ENCODE results near the gene CYP2W1. TPM values are rescaled to one million over a fixed set of nuclear protein-coding genes. Genes with fewer than 3 reads are reported as not detected.

The CYP2W1 gene
- total RNA-seq, 2 donors from 2014 or later: 1.2 to 3.6 TPM

- intact Hi-C loops (cut with DNase I, micrococcal nuclease): no loop called here
- DNase-seq: no peak
These were observed 21.3 kb downstream of the CYP2W1 start for GRCh38 chr7:1004018-1004852.

GRCh38 chr7:1005303-1005702 is 22.3 kb downstream of the CYP2W1 start:
- no peak for DNase-seq
- intact Hi-C loops (cut with DNase I, micrococcal nuclease): no loop called here
- ATAC-seq: no peak

More at GRCh38 chr7:1004018-1004852, 21.3 kb downstream of the CYP2W1 start:
- no peak for ATAC-seq

- intact Hi-C loops (cut with DNase I, micrococcal nuclease): no loop called here
- ATAC-seq: peak; percentile 96
- DNase-seq: peak; percentile 64 to 85
These were observed 24.9 kb downstream of the CYP2W1 start for GRCh38 chr7:1007901-1008300.

- no peak for ATAC-seq
- no peak for DNase-seq
- intact Hi-C loops (cut with DNase I, micrococcal nuclease): no loop called here
These were observed 25.9 kb downstream of the CYP2W1 start for GRCh38 chr7:1008733-1009363.

- ATAC-seq (no peak), DNase-seq (no peak)
- intact Hi-C loops (cut with DNase I, micrococcal nuclease): no loop called here
These were observed 26.8 kb downstream of the CYP2W1 start for GRCh38 chr7:1009747-1010146.

GRCh38 chr7:1010226-1010625 is 27.2 kb downstream of the CYP2W1 start:
- intact Hi-C loops (cut with DNase I, micrococcal nuclease): no loop called here

GRCh38 chr7:1011297-1012003 is 28.5 kb downstream of the CYP2W1 start:
- intact Hi-C loops (cut with DNase I, micrococcal nuclease): no loop called here
- DNase-seq (no peak), ATAC-seq (peak; percentile 17)

More at GRCh38 chr7:1010226-1010625, 27.2 kb downstream of the CYP2W1 start:
- DNase-seq (no peak), ATAC-seq (no peak)

GRCh38 chr7:1012004-1012715 is 29.2 kb downstream of the CYP2W1 start:
- intact Hi-C loops (cut with DNase I, micrococcal nuclease): no loop called here
- DNase-seq (no peak), ATAC-seq (no peak)

- intact Hi-C loops (cut with DNase I, micrococcal nuclease): no loop called here
- ATAC-seq (no peak), DNase-seq (no peak)
These were observed 29.7 kb downstream of the CYP2W1 start for GRCh38 chr7:1012716-1013095.

GRCh38 chr7:1013581-1013980 is 30.6 kb downstream of the CYP2W1 start:
- ATAC-seq (no peak), DNase-seq (no peak)
- intact Hi-C loops (cut with DNase I, micrococcal nuclease): no loop called here

- DNase-seq (no peak), ATAC-seq (no peak)
- intact Hi-C loops (cut with DNase I, micrococcal nuclease): no loop called here
These were observed 31.7 kb downstream of the CYP2W1 start for GRCh38 chr7:1014681-1015080.

GRCh38 chr7:1015196-1016121 is 32.5 kb downstream of the CYP2W1 start:
- no peak for DNase-seq
- intact Hi-C loops (cut with DNase I, micrococcal nuclease): no loop called here
- no peak for ATAC-seq

- no peak for ATAC-seq
- intact Hi-C loops (cut with DNase I, micrococcal nuclease): no loop called here
- no peak for DNase-seq
These were observed 33.9 kb downstream of the CYP2W1 start for GRCh38 chr7:1016577-1017531.

- no peak for DNase-seq
- intact Hi-C loops (cut with DNase I, micrococcal nuclease): no loop called here
- ATAC-seq: no peak
These were observed 34.8 kb downstream of the CYP2W1 start for GRCh38 chr7:1017586-1018333.

- DNase-seq (no peak), ATAC-seq (no peak)
- intact Hi-C loops (cut with DNase I, micrococcal nuclease): no loop called here
These were observed 35.3 kb downstream of the CYP2W1 start for GRCh38 chr7:1018334-1018695.

GRCh38 chr7:1019255-1019785 is 36.3 kb downstream of the CYP2W1 start:
- ATAC-seq (no peak), DNase-seq (no peak)
- intact Hi-C loops (cut with DNase I, micrococcal nuclease): no loop called here

Data from left colon (tissue), 2 donors.